ENCODE results near the gene TADA2B. TPM values are rescaled to one million over a fixed set of nuclear protein-coding genes. Genes with fewer than 3 reads are reported as not detected.

The TADA2B gene
- total and polyA plus RNA-seq, 2 of the 4 experiments (the other 2 are of a cell fraction) = 6.1 to 8.6 TPM

DNA sequence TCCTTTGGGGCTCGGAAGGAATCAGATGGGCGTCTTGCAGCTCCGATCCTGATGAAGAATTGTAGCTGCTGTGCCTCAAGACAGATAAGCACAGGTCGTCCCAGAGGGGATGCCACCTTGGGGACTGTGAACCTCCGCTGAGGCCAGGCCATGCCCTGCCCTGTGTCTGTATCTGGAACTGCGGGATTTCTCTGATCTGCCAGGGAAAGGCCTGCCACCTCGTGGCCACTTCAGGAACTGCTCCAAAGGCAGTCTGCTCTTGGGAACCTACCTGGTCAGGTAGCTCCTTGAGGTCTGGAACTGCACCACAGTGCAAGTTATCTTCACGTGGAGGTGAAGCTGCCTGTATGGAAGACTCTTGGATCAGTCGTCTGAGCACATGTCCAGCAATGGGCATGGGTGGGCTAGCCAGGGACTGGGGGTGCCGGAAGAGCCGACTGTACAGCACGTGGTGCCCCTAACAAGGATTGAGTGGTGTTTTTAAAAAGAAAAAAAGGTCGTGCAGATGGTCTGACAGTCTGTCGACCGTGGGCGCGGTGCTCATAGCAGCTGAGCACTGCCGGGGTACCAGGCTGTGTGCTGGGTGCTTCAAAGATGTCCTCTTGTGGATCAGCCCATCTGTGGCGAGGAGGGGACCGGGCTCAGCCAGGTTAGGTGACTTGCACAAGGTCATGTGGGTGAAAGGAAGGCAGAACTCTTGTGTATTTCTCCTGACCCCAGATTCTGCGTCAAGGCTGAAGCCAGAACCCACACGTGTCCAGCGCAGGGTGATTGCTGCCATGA is 27.7 kb downstream of the TADA2B start (continued):
- no peak for TF ChIP-seq RFX5 (IDR thresholded peaks at IDR 0.05; ENCODE audit: low read depth, low read length)

DNA sequence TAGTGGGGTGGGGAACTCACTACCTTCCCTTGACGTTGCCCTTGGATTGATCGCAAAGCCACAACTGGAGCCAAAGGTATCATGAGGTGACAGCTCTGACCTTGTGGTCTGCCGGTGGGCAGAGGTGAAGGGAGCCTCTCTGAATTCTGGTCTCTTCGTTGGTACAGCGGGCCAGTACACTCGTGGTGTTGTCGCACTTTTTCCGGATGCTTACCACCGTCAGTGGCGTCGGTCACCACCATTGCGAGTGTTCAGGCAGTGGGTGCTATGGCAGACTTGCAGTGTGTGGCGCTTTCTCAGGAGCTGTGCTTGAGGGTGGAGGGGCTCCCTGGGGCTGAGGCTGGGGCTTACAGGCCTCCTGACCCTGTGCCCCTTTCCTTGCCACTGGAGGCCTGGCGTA is 29.9 kb downstream of the TADA2B start:
- Histone ChIP-seq H3K27me3 (ENCODE audit: control insufficient read depth, insufficient read depth, low read length) (peaks cover 8% of the 10 kb centered on the region), H2AK9ac (replicated peaks; ENCODE audit: low read depth, low read length, poor library complexity) (no peak overlapping the region), H3K9me3 (ENCODE audit: control insufficient read depth, insufficient read depth, low read length) (no peaks in the 10 kb centered on the region), H2AFZ (replicated peaks; ENCODE audit: low read length, poor library complexity) (no peak overlapping the region), H2BK15ac (ENCODE audit: low read depth, low read length) (no peak overlapping the region), H2AK5ac (ENCODE audit: low read depth, low read length) (no peak overlapping the region), H2BK5ac (ENCODE audit: low read depth, low read length, poor library complexity, severe bottlenecking) (no peak overlapping the region), H3K79me1 (ENCODE audit: low read depth in 1 of 2, low read length in 2 of 2) (no peaks in the 10 kb centered on the region), H4K8ac (ENCODE audit: low read depth in 2 of 2, low read length in 2 of 2) (no peak overlapping the region), H4K5ac (ENCODE audit: low read depth, low read length) (no peak overlapping the region), H3K27ac (ENCODE audit: insufficient read depth, low read length) (no peak overlapping the region), H3K23ac (ENCODE audit: low read depth, low read length) (no peak overlapping the region), H3K4me3 (ENCODE audit: insufficient read depth, low read depth, low read length) (no peak overlapping the region), H3K18ac (ENCODE audit: low read depth, low read length) (no peak overlapping the region), H3K14ac (replicated peaks; ENCODE audit: low read depth, low read length) (no peak overlapping the region), H2BK20ac (ENCODE audit: low read depth, low read length) (no peak overlapping the region), H4K20me1 (ENCODE audit: insufficient read depth, low read length) (no peaks in the 10 kb centered on the region), H4K91ac (ENCODE audit: insufficient read depth, low read depth, low read length) (no peak overlapping the region), H3K4ac (ENCODE audit: low read depth, low read length) (no peak overlapping the region), H3K9me1 (ENCODE audit: insufficient read depth, low read length) (no peaks in the 10 kb centered on the region), H3K9ac (ENCODE audit: low read depth, low read length) (no peak overlapping the region), H3K4me1 (ENCODE audit: control insufficient read depth, insufficient read depth, low read length) (peaks cover 5% of the 10 kb centered on the region; the same call in 1 of the 2 replicates), H3K56ac (ENCODE audit: extremely low read depth, insufficient read depth, low read length) (no peak overlapping the region), H3K36me3 (ENCODE audit: control insufficient read depth, insufficient read depth, low read length) (no peaks in the 10 kb centered on the region), H2BK120ac (ENCODE audit: low read depth, low read length) (no peak overlapping the region), H3K4me2 (ENCODE audit: low read depth, low read length) (no peak overlapping the region)
- no CpG with 5 or more reads among the region's 14 CpGs for WGBS, 2 experiments (ENCODE audit: extremely low coverage in 2 of 2, insufficient read length in 1 of 2)
- ChIA-PET POLR2A (ENCODE audit: unreplicated experiment) (no interaction called here), CTCF (interaction anchor here (0.8 kb wide), 1 partner anchor 99 kb away, joined by 3 read pairs; no protein-coding TSS in a partner anchor)
- intact Hi-C loops (cut with micrococcal nuclease) = no loop called here
- no peak for ATAC-seq (ENCODE audit: low read depth)
- no peak for DNase-seq
- in situ Hi-C loops (cut with MboI; ENCODE audit: low sequenced_read_pairs) = loop anchor here (5.0 kb wide), 1 partner anchor 351 kb away; no protein-coding TSS in a partner anchor
- TF ChIP-seq, protein P1, sequence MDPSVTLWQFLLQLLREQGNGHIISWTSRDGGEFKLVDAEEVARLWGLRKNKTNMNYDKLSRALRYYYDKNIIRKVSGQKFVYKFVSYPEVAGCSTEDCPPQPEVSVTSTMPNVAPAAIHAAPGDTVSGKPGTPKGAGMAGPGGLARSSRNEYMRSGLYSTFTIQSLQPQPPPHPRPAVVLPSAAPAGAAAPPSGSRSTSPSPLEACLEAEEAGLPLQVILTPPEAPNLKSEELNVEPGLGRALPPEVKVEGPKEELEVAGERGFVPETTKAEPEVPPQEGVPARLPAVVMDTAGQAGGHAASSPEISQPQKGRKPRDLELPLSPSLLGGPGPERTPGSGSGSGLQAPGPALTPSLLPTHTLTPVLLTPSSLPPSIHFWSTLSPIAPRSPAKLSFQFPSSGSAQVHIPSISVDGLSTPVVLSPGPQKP (IDR thresholded peaks at IDR 0.05; ENCODE audit: borderline replicate concordance, low read depth, low read length) = no peak
- TF ChIP-seq BHLHE40 (IDR thresholded peaks at IDR 0.05; ENCODE audit: low read depth, low read length) (no peak), SMC3 (IDR thresholded peaks at IDR 0.05; ENCODE audit: low read depth, low read length) (no peak), POLR2A (IDR thresholded peaks at IDR 0.05; ENCODE audit: low read depth, low read length) (no peak), MAFK (IDR thresholded peaks at IDR 0.05; ENCODE audit: low read depth, low read length) (no peak)
- TF ChIP-seq, protein P2, sequence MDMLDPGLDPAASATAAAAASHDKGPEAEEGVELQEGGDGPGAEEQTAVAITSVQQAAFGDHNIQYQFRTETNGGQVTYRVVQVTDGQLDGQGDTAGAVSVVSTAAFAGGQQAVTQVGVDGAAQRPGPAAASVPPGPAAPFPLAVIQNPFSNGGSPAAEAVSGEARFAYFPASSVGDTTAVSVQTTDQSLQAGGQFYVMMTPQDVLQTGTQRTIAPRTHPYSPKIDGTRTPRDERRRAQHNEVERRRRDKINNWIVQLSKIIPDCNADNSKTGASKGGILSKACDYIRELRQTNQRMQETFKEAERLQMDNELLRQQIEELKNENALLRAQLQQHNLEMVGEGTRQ (IDR thresholded peaks at IDR 0.05; ENCODE audit: low read depth, low read length) = no peak
- TF ChIP-seq, protein P3, sequence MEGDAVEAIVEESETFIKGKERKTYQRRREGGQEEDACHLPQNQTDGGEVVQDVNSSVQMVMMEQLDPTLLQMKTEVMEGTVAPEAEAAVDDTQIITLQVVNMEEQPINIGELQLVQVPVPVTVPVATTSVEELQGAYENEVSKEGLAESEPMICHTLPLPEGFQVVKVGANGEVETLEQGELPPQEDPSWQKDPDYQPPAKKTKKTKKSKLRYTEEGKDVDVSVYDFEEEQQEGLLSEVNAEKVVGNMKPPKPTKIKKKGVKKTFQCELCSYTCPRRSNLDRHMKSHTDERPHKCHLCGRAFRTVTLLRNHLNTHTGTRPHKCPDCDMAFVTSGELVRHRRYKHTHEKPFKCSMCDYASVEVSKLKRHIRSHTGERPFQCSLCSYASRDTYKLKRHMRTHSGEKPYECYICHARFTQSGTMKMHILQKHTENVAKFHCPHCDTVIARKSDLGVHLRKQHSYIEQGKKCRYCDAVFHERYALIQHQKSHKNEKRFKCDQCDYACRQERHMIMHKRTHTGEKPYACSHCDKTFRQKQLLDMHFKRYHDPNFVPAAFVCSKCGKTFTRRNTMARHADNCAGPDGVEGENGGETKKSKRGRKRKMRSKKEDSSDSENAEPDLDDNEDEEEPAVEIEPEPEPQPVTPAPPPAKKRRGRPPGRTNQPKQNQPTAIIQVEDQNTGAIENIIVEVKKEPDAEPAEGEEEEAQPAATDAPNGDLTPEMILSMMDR (conservative IDR thresholded peaks at IDR 0.05; ENCODE audit: low read depth, low read length) = no peak
- dilution Hi-C loops (cut with HindIII; ENCODE audit: low sequenced_read_pairs, unreplicated experiment) = no loop called here
- BruUV-seq (replicated peaks) = no TSS peak

Measured in IMR-90 (cell line).